Psoas muscle (tissue), 8 donors: ENCODE data around the gene DZIP1L. TPM values are rescaled to one million over a fixed set of nuclear protein-coding genes. Genes with fewer than 3 reads are reported as not detected.

Source experiments
- ATAC-seq, 4 donors: fragments of 200-7000 bp; cut with Tn5 transposase; one replicate each; pipeline ENCODE4 v1.9.1; 2020; ENCODE audit warnings: moderate library complexity in 3 of 4, mild to moderate bottlenecking in 2 of 4
- DNase-seq, 2 donors: peaks; one replicate each; pipeline ENCODE4 v3.0.0-alpha.2; 2020
- H3K27ac ChIP-seq: fragments of 200-600 bp; one replicate; pipeline ENCODE4 v1.8.0; 2022
- H3K27me3 ChIP-seq, 3 donors: fragments of 200-600 bp in 1 of 3; one replicate each; pipeline versions ENCODE4 v1.6.1 to v1.8.0; 2013 to 2022; ENCODE audit warnings: low read length in 2 of 3, mild to moderate bottlenecking in 2 of 3, moderate library complexity in 1 of 3; ENCODE audit not compliant: insufficient read depth in 3 of 3
- H3K36me3 ChIP-seq, 2 donors: fragments of 200-600 bp in 1 of 2; one replicate each; pipeline versions ENCODE4 v1.6.1 to v1.8.0; 2013 to 2022; ENCODE audit warnings: low read depth in 1 of 2, mild to moderate bottlenecking in 1 of 2, moderate library complexity in 1 of 2; ENCODE audit not compliant: insufficient read depth in 1 of 2
- H3K4me1 ChIP-seq: fragments of 200-600 bp; one replicate; pipeline ENCODE4 v1.8.0; 2022
- H3K4me3 ChIP-seq: fragments of 200-600 bp; one replicate; pipeline ENCODE4 v1.8.0; 2022; ENCODE audit warnings: mild to moderate bottlenecking
- H3K9me3 ChIP-seq: fragments of 200-600 bp; one replicate; pipeline ENCODE4 v1.8.0; 2022
- WGBS, 3 donors: extraction: QIAGEN DNeasy Blood & Tissue Kit; methylation state at CpG; one replicate each; pipeline versions ENCODE4 v1.1.6 to v1.1.7; 2013; 5-methylcytosine and 5-hydroxymethylcytosine counted together
- intact Hi-C, 2 donors: fragments of 100-400 bp; cut with DNase I; formaldehyde crosslinking; loops; one replicate each; pipeline versions ENCODE4 v1.11.0 to v1.14.2; 2022
- polyA plus RNA-seq, 3 donors: library from polyadenylated mRNA; stranded (reverse); fragments of 200-250 nt; gene quantifications; one replicate each; pipeline ENCODE4 v1.2.3, GENCODE V29; 2013
- total RNA-seq, 4 donors: library from RNA; stranded (reverse); fragmentation: NEBNext Ultra II Directional in 2 of 4; extraction: Animal tissue kit (Norgen Biotek cat#: 25700) in 2 of 4; gene quantifications; one replicate each; pipeline versions ENCODE4 v1.2.1 to v1.2.4, GENCODE V29; 2021 to 2023
- TF ChIP-seq, protein P1 (sequence below): fragments of 200-600 bp; IDR thresholded peaks from one replicate; pipeline ENCODE4 v1.8.0; 2022; ENCODE audit warnings: antibody characterized with exemption
- donor health status: healthy with polysubstance abuse.
- donor health status: DM: no; HTN: no; CAD: no; lungs with moderate emphysema.
- donor health status: Bipolar disorder and iron deficiency.
- donor health status: healthy.
- donor health status: DM: yes; HTN: yes; CAD: no.
- donor health status: DM: no; HTN: no; CAD: no.
- donor health status: DM: no; HTN: no; CAD: no.
- donor health status: DM: yes; HTN: yes; CAD: no.

DZIP1L gene
- total and polyA plus RNA-seq, 7 donors: 0.22 to 3.0 (median 1.0) TPM

DNA sequence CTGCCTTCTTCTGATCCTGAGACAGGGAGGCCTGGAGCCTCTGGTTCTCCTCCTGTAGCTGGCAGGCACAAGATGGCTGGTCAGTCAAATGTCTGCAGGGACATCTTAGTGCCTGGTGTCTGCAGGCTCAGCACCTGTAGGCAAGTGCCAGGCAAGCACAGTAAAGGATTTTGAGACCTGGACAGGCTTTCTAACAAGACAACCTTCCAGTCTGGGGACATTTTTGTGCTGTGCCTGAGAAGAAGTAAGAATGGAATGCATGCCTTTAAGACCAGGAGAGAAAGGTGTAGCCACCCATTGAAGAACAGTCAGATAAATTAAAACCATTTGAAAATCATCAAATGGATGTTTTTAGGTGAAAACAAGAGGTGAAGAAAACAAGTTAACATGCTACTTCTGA is 31.2 kb downstream of the DZIP1L start:
- no peak for DNase-seq
- no peaks in the 10 kb centered on the region for H3K9me3 ChIP-seq
- no peak for ATAC-seq

DNA sequence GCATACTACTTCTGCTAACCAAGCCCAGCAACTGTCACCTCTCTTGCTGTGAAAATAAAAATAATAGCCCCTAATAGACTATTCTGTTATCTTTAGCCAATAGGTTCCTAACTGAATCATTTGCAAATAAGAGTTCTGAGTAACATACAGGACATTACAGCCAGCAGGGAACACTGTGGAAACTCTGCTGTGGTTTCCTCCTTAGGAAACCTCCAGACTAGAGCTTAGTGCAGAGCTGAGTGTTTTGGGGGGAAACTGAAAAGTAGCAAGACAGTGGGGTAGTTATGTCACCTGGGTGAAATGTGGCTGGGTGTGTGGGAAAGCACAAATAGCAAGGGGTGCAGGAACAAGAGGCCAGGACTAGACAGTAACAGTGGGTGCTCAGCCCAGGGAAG is 32.4 kb downstream of the DZIP1L start:
- no peaks in the 10 kb centered on the region for H3K27me3 ChIP-seq
- no peak overlapping the region for H3K27ac ChIP-seq
- H3K36me3 ChIP-seq: peaks cover 0 to 46% of the 10 kb centered on the region in 2 donors
- no peaks in the 10 kb centered on the region for H3K4me1 ChIP-seq
- TF ChIP-seq, protein P1, sequence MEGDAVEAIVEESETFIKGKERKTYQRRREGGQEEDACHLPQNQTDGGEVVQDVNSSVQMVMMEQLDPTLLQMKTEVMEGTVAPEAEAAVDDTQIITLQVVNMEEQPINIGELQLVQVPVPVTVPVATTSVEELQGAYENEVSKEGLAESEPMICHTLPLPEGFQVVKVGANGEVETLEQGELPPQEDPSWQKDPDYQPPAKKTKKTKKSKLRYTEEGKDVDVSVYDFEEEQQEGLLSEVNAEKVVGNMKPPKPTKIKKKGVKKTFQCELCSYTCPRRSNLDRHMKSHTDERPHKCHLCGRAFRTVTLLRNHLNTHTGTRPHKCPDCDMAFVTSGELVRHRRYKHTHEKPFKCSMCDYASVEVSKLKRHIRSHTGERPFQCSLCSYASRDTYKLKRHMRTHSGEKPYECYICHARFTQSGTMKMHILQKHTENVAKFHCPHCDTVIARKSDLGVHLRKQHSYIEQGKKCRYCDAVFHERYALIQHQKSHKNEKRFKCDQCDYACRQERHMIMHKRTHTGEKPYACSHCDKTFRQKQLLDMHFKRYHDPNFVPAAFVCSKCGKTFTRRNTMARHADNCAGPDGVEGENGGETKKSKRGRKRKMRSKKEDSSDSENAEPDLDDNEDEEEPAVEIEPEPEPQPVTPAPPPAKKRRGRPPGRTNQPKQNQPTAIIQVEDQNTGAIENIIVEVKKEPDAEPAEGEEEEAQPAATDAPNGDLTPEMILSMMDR: no peak
- no peak for DNase-seq
- ATAC-seq: no peak
- intact Hi-C loops: no loop called here
- H3K4me3 ChIP-seq: no peak overlapping the region
- no peaks in the 10 kb centered on the region for H3K9me3 ChIP-seq

More for the DNA sequence above, 31.2 kb downstream of the DZIP1L start:
- intact Hi-C loops: no loop called here
- no peak overlapping the region for H3K4me3 ChIP-seq
- H3K27me3 ChIP-seq: no peaks in the 10 kb centered on the region
- peaks cover 0 to 48% of the 10 kb centered on the region in 2 donors for H3K36me3 ChIP-seq
- no peaks in the 10 kb centered on the region for H3K4me1 ChIP-seq
- H3K27ac ChIP-seq: no peak overlapping the region
- TF ChIP-seq, protein P1: no peak

DNA sequence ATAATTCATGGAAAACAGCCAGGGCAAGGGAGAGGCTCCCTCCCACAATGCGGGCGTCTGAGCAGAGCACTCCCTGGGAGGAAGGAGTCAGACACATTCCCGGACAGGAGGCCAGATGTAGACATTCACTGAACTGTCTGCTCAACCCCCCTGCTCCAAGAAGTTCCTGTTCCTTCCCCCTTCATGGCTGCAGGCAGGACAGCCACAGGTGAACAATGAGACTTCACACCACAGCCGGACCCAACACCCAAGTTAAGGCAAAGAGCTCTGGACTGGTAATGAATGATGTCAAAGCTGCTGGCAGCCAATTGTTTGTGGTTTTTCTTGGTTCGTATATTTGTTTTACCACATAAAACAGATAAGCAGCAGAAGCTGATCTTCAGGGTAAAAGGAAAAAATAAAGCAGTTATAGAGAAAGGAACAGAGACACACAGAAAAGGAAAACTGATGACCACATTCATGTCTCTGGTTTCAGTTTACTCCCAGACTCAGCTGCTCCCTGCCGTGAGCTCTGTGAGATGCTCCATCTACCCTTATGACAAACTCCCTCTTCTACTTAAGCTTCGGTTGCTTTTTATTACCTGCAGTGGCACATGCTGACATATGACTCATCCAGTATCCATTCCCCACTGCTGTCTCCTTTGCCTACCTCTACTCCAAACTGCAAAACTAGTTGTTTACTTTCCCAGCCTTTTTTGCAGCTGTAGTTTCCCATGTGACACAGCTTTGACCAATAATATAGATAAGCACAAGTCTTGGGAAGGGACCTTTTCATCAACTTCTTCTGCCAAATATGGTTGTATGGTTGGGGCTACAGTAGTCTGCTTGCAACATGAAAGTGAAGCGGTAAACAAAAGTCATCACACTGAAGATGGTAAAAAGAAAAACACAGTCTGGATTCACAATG is 33.1 kb downstream of the DZIP1L start:
- ATAC-seq: peak in 1 of 4 donors; percentile 30
- Histone ChIP-seq H3K36me3 (peaks cover 0 to 48% of the 10 kb centered on the region in 2 donors), H3K4me3 (no peak overlapping the region), H3K4me1 (no peaks in the 10 kb centered on the region), H3K27ac (no peak overlapping the region), H3K27me3 (no peaks in the 10 kb centered on the region), H3K9me3 (no peaks in the 10 kb centered on the region)
- DNase-seq: no peak
- WGBS, 3 donors: 55 to 70% (median 59%) methylated on average over 8 of the region's 8 CpGs
- intact Hi-C loops: no loop called here
- TF ChIP-seq, protein P1: no peak

DNA sequence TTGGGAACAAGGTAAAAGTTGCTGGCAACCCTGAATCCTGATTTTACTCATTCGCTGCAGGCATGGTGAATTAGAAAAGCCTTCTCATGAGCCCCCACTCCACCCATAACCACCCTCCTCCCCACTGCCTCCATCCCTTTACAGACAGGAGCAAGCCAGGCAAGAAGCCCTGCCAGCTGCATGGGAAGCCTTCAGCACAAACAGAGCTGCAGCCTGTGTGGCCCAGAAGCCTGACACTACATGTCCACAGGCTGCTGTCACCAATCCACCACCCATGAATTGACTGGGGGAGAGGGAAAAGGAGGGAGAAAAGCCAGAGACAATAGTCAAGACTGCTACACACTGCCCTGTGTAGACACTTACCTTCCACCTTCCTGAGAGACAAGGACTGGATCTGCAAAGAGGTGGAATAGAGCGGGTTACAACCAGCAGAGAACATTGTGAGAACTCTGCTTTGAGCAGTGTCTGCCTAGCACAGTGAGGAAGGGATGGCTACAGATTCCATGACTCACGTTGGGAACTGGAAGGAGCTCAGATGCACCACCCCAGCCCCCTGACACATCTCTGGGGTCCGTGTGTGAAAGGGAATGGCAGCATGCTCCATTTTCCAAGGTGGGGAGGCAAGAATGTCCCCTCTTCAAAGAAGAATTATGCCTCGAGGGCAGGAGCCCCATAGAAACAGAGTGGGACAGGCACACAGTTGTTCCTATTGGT is 33.9 kb downstream of the DZIP1L start:
- intact Hi-C loops: no loop called here
- Histone ChIP-seq H3K4me1 (no peaks in the 10 kb centered on the region), H3K36me3 (peaks cover 0 to 47% of the 10 kb centered on the region in 2 donors), H3K27ac (no peak overlapping the region), H3K9me3 (no peaks in the 10 kb centered on the region), H3K4me3 (no peak overlapping the region), H3K27me3 (no peaks in the 10 kb centered on the region)
- TF ChIP-seq, protein P1: no peak
- DNase-seq: no peak
- no peak for ATAC-seq
- WGBS, 3 donors: 66 to 81% (median 75%) methylated on average over 5 of the region's 5 CpGs
